ENCODE data around the gene C5orf15.

C5orf15 gene

DNA sequence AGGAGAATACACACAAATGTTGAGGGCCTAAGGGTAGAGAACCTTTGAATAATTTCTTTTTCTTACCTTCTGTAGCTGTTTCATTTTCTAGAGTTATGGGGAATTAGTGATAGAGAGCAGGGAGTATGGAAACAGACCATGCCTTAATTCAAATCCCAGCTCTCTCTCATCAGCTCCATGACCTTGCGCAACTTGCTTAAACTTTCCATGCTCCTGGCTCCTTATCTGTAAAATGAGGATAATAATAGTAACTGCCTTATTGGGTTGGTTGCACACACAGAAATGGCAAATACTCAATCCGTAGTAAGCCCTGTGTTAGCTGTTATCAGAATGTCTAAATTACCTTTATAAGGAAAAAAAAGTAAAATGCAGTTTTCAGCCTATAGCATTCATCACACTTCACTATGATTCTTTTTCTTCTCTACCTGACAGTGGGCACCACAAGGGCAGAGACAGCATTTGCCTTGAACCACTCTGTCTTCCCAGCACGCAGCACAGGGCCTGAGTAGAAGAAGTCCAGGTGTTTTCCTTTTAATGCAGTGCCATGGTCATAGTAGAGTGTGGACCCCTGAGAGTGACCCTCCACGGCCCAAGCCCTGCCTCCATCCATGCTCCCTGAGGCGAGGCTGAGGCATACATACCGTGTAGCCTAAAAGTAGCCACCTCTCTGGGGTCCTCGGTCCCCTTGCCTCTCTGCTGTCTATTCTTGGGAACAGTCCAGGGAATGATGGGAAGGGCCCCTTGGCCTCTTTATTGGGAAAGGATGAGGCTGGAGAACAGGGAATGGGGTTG, 17.4 kb downstream of the C5orf15 start:
- TF ChIP-seq CEBPB (IDR thresholded peaks at IDR 0.05) (peak; percentile 64), FOXM1 (IDR thresholded peaks at IDR 0.05; ENCODE audit: borderline replicate concordance, low read depth) (no peak)

DNA sequence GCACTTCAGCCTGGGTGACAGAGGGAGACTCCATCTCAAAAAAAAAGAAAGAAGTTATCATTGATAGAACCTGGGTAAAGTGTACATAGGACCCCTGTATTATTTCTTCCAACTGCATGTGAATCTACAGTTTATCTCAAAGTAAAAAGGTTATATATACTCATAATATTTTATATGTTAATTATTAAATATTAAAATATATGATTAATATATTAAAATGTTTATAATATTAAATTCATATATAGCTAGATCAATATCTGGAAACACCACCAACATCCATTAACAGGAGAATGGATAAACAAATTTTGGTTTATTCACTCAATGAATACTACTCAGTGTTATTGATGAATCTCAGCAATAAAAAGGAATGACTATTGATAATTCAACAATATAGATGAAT, 19.7 kb downstream of the C5orf15 start:
- TF ChIP-seq YY1 (IDR thresholded peaks at IDR 0.05; ENCODE audit: low read depth) (no peak), CEBPB (IDR thresholded peaks at IDR 0.05) (no peak), NFIC (IDR thresholded peaks at IDR 0.05) (no peak), RAD21 (IDR thresholded peaks at IDR 0.05; ENCODE audit: low read depth) (no peak), FOXM1 (IDR thresholded peaks at IDR 0.05; ENCODE audit: borderline replicate concordance, low read depth) (no peak)

DNA sequence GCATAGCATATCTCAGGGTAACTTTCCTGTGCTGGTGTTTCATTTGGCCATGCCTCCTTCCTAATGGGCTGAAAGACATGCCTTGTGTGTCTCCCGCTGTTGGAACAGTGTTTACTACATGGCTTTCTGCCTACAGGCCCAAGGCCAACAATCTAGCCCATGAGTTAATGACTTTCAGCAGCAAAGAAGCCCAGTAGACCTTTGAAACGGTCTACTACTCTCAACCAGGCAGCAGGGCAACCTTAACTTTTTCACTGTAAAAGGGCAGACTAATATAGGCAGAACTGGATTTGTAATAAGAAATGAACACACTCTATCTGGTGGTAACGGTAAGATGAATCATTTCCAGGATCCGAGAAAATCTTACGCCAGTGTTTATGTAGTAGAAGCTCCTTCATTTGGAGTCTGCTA, 21.0 kb downstream of the C5orf15 start:
- TF ChIP-seq FOXM1 (IDR thresholded peaks at IDR 0.05; ENCODE audit: borderline replicate concordance, low read depth): no peak
- no peak for TF ChIP-seq TAF1 (IDR thresholded peaks at IDR 0.05; ENCODE audit: low read depth)

DNA sequence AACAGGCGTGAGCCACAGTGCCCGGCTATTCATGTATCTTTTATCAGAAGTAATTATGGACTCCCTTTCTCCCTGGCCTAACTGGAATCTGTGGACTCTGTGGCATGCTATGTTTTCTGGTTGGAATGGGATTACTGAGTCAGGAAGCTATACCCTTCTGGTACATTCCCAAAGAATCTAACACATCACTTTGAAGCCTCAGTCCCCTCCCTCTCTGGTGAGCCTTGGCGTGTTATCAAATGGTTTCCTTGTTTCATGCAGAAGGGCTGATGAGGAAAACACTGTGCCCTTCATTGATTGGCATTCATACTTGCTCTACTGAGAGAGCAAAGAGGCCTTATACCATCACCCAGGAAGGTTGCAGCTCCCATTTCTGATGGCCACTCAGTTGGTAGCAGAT, 22.9 kb downstream of the C5orf15 start:
- TF ChIP-seq, protein P1, sequence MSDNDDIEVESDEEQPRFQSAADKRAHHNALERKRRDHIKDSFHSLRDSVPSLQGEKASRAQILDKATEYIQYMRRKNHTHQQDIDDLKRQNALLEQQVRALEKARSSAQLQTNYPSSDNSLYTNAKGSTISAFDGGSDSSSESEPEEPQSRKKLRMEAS (IDR thresholded peaks at IDR 0.05): no peak
- TF ChIP-seq EP300 (IDR thresholded peaks at IDR 0.05; ENCODE audit: borderline replicate concordance): no peak
- no peak for TF ChIP-seq YY1 (IDR thresholded peaks at IDR 0.05; ENCODE audit: low read depth)
- TF ChIP-seq ZBTB7A (IDR thresholded peaks at IDR 0.05; ENCODE audit: low read depth): no peak
- no peak for TF ChIP-seq FOXM1 (IDR thresholded peaks at IDR 0.05; ENCODE audit: borderline replicate concordance, low read depth)
- no peak for TF ChIP-seq RAD21 (IDR thresholded peaks at IDR 0.05; ENCODE audit: low read depth)
- TF ChIP-seq CREB1 (IDR thresholded peaks at IDR 0.05; ENCODE audit: low read depth): no peak
- no peak for TF ChIP-seq TEAD4 (IDR thresholded peaks at IDR 0.05)
- no peak for TF ChIP-seq CEBPB (IDR thresholded peaks at IDR 0.05)
- TF ChIP-seq TAF1 (IDR thresholded peaks at IDR 0.05; ENCODE audit: low read depth): no peak
- no peak for TF ChIP-seq NFIC (IDR thresholded peaks at IDR 0.05)
- no peak for TF ChIP-seq TCF12 (IDR thresholded peaks at IDR 0.05; ENCODE audit: low read depth)
- TF ChIP-seq, protein P2, sequence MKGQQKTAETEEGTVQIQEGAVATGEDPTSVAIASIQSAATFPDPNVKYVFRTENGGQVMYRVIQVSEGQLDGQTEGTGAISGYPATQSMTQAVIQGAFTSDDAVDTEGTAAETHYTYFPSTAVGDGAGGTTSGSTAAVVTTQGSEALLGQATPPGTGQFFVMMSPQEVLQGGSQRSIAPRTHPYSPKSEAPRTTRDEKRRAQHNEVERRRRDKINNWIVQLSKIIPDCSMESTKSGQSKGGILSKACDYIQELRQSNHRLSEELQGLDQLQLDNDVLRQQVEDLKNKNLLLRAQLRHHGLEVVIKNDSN (IDR thresholded peaks at IDR 0.05): no peak
- TF ChIP-seq EGR1 (IDR thresholded peaks at IDR 0.05): no peak
- TF ChIP-seq, protein P3, sequence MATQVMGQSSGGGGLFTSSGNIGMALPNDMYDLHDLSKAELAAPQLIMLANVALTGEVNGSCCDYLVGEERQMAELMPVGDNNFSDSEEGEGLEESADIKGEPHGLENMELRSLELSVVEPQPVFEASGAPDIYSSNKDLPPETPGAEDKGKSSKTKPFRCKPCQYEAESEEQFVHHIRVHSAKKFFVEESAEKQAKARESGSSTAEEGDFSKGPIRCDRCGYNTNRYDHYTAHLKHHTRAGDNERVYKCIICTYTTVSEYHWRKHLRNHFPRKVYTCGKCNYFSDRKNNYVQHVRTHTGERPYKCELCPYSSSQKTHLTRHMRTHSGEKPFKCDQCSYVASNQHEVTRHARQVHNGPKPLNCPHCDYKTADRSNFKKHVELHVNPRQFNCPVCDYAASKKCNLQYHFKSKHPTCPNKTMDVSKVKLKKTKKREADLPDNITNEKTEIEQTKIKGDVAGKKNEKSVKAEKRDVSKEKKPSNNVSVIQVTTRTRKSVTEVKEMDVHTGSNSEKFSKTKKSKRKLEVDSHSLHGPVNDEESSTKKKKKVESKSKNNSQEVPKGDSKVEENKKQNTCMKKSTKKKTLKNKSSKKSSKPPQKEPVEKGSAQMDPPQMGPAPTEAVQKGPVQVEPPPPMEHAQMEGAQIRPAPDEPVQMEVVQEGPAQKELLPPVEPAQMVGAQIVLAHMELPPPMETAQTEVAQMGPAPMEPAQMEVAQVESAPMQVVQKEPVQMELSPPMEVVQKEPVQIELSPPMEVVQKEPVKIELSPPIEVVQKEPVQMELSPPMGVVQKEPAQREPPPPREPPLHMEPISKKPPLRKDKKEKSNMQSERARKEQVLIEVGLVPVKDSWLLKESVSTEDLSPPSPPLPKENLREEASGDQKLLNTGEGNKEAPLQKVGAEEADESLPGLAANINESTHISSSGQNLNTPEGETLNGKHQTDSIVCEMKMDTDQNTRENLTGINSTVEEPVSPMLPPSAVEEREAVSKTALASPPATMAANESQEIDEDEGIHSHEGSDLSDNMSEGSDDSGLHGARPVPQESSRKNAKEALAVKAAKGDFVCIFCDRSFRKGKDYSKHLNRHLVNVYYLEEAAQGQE (IDR thresholded peaks at IDR 0.05; ENCODE audit: low read depth): no peak

DNA sequence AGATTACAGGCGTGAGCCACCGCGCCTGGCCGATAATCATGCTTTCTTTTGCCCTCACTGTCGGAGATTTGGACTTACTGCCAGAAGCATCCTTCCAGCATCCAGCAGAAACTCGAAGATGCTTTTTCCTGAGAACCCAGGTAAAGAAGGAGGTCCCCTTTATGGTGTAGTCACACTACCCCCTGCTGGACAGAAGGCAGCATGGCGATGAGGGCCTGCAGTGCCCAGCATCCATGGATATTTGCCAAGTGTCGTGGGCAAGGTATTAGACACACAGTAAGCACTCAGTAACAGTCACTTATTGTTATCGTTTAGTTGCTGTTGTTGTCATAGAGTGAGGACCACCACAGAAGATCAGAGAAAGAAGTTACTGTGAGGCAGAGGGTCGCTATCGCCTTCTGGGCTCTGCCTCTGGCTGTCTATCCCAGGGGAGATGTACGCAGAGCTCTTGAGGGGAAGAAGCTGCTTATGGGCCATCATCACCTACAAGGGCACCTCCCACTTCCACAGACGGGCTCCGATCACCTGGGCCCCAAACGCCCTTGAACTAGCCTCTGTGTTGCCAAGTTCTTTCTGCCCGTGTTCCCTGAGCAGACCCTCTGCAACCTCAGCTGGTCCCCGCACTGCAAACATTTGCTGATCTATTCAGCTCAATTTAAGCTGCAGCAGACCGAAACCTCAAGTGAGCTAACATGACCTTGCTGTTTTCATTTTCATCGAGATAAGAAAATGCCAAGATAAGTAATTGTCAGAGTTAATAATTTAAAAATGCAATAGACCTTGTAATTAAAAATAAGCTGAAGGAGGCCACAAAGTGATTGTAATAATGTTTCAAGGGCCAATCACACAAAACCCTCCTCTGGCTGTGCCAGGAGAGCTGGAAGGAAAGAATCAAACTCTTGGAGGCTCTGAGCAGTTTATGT, 23.9 kb downstream of the C5orf15 start:
- peak; percentile 88 for TF ChIP-seq RAD21 (IDR thresholded peaks at IDR 0.05; ENCODE audit: low read depth)
- no peak for TF ChIP-seq TCF12 (IDR thresholded peaks at IDR 0.05; ENCODE audit: low read depth)
- TF ChIP-seq, protein P2 (IDR thresholded peaks at IDR 0.05): no peak
- no peak for TF ChIP-seq CEBPB (IDR thresholded peaks at IDR 0.05)
- TF ChIP-seq CREB1 (IDR thresholded peaks at IDR 0.05; ENCODE audit: low read depth): no peak
- TF ChIP-seq NFIC (IDR thresholded peaks at IDR 0.05): no peak; the same call in 1 of the 2 replicates

DNA sequence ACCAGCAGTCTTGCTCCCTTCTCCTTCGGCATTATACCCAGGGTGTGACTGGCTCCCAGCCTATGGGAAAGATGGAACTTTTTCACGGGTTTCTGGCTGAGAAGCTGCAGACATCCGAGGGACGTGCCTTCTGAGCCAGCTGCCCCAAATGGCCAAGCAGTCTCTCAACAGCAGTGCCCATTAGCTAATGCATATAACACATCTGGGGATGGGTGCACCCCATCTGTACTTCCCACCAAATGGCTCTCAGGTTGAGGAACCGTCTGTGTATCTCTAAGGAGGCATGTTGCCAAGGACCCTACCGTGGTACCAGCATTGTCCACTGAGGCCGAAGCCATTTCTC, 25.0 kb downstream of the C5orf15 start:
- TF ChIP-seq FOXM1 (IDR thresholded peaks at IDR 0.05; ENCODE audit: borderline replicate concordance, low read depth) (no peak), EP300 (IDR thresholded peaks at IDR 0.05; ENCODE audit: borderline replicate concordance) (no peak), CEBPB (IDR thresholded peaks at IDR 0.05) (no peak), EGR1 (IDR thresholded peaks at IDR 0.05) (no peak), CREB1 (IDR thresholded peaks at IDR 0.05; ENCODE audit: low read depth) (no peak), ZBTB7A (IDR thresholded peaks at IDR 0.05; ENCODE audit: low read depth) (no peak), NFIC (IDR thresholded peaks at IDR 0.05) (no peak), TAF1 (IDR thresholded peaks at IDR 0.05; ENCODE audit: low read depth) (no peak), YY1 (IDR thresholded peaks at IDR 0.05; ENCODE audit: low read depth) (no peak), RAD21 (IDR thresholded peaks at IDR 0.05; ENCODE audit: low read depth) (no peak), TCF12 (IDR thresholded peaks at IDR 0.05; ENCODE audit: low read depth) (no peak)
- TF ChIP-seq, protein P3 (IDR thresholded peaks at IDR 0.05; ENCODE audit: low read depth): no peak
- TF ChIP-seq, protein P1 (IDR thresholded peaks at IDR 0.05): no peak
- TF ChIP-seq, protein P2 (IDR thresholded peaks at IDR 0.05): no peak
